Keratinocyte (primary cell): Measurements from ENCODE around the gene C7.
"Not testable (repeated sequence)": the region's sequence is repeated elsewhere in the genome, so short reads cannot be mapped to it uniquely, and the experiment has no call there.

Source experiments
- EZH2 ChIP-seq: IDR thresholded peaks from one replicate; pipeline ENCODE4 v1.6.1; 2012; ENCODE audit warnings: inconsistent platforms, mild to moderate bottlenecking, low read length, moderate library complexity
- TF ChIP-seq, protein P1 (sequence below), 3 experiments: IDR thresholded peaks in 1 of 3; conservative IDR thresholded peaks in 1 of 3; optimal IDR thresholded peaks in 1 of 3; 2 replicates in 2 of 3; 3 replicates in 1 of 3; pipeline versions ENCODE3 to v1.5.1; 2011; ENCODE audit warnings: low read length in 3 of 3, mild to moderate bottlenecking in 3 of 3, moderate library complexity in 2 of 3, control low read depth in 1 of 3, inconsistent platforms in 1 of 3; ENCODE audit not compliant: insufficient read depth in 2 of 3; ENCODE audit errors: extremely low read depth in 1 of 3

DNA sequence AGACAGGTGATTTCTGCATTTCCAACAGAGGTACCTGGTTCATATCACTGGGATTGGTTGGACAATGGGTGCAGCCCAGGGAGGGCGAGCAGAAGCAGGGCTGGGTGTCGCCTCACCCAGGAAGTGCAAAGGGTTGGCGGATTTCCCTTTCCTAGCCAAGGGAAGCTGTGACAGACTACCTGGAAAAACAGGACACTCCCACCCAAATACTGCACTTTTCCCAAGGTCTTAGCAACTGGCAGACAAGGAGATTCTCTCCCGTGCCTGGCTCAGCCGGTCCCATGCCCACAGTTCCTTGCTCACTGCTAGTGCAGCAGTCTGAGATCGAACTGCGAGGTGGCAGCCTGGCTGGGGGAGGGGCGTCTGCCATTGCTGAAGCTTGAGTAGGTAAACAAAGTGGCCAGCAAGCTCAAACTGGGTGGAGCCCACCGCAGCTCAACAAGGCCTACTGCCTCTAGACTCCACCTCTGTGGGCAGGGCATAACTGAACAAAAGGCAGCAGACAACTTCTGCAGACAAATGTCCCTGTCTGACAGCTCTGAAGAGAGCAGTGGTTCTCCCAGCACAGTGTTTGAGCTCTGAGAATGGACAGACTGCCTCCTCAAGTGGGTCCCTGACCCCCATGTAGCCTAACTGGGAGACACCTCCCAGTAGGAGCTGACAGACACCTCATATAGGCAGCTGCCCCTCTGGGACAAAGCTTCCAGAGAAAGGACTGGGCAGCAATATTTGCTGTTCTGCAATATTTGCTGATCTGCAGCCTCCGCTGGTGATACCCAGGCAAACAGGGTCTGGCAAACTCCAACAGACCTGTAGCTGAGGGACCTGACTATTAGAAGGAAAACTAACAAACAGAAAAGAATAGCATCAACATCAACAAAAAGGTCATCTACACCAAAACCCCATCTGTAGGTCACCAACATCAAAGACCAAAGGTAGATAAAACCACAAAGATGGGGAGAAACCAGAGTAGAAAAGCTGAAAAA, 13.6 kb upstream of the C7 start:
- TF ChIP-seq, protein P1, sequence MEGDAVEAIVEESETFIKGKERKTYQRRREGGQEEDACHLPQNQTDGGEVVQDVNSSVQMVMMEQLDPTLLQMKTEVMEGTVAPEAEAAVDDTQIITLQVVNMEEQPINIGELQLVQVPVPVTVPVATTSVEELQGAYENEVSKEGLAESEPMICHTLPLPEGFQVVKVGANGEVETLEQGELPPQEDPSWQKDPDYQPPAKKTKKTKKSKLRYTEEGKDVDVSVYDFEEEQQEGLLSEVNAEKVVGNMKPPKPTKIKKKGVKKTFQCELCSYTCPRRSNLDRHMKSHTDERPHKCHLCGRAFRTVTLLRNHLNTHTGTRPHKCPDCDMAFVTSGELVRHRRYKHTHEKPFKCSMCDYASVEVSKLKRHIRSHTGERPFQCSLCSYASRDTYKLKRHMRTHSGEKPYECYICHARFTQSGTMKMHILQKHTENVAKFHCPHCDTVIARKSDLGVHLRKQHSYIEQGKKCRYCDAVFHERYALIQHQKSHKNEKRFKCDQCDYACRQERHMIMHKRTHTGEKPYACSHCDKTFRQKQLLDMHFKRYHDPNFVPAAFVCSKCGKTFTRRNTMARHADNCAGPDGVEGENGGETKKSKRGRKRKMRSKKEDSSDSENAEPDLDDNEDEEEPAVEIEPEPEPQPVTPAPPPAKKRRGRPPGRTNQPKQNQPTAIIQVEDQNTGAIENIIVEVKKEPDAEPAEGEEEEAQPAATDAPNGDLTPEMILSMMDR (optimal IDR thresholded peaks at IDR 0.05 in 1 of 3, IDR thresholded peaks at IDR 0.05 in 1 of 3, conservative IDR thresholded peaks at IDR 0.05 in 1 of 3; ENCODE audit: extremely low read depth in 1 of 3, insufficient read depth in 2 of 3, low read length in 3 of 3), result not testable (repeated sequence)
- TF ChIP-seq EZH2, result not testable (repeated sequence)
